GM21390 (cell line): Measurements from ENCODE around the gene TRIM60.
"Not testable (repeated sequence)": the region's sequence is repeated elsewhere in the genome, so short reads cannot be mapped to it uniquely, and the experiment has no call there.

Source experiments
- ATAC-seq: cut with Tn5 transposase; IDR thresholded peaks from one replicate; pipeline ENCODE4 v1.9.1; 2021; ENCODE audit not compliant: unreplicated experiment

Gene TRIM60

DNA sequence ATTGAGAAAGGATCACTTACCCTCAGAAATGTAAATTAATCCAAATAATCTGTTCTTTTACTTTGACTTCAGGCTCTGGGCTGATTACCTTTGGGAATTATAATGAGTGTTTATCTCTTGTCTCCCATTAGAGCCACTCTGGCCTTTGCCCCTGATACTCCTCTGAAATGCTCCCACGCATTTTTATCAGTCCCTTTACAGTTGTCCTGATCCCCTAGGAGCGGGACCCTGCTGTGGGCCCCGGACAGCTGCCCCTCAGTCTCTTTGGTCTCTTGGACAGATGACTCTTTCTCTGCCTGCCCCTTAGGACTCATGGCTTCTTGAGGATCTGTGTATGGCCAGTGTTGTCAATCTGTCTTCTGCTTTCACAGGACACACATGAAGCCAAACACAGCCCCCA, 20.8 kb downstream of the TRIM60 start:
- no peak for ATAC-seq

DNA sequence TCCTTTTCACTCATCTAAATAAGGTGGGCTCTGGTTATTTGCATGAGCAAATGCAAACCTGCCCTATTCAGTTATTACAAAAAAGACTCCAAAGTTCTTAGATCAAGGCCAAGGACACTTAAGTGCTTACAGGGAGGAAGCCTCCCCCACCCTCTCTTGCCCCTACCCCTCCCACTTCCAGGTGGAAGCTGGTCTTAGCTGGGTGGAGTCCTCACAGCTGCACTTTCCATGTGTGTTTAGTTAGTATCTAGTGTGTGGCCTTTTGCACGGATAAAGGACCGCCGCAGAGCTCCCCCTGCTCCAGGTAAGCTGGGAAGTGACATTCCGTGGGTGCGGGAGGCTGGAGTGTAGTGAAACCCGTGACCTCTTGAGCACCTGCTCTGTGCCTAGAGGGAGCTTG, 21.8 kb downstream of the TRIM60 start, which contains the start of gene TRIM75:
Gene TRIM75 (plus strand): TSS at position 222 of the 400 bp plus-strand sequence. CDS start 5,282 bp downstream, outside the sequence.
- no peak for ATAC-seq

DNA sequence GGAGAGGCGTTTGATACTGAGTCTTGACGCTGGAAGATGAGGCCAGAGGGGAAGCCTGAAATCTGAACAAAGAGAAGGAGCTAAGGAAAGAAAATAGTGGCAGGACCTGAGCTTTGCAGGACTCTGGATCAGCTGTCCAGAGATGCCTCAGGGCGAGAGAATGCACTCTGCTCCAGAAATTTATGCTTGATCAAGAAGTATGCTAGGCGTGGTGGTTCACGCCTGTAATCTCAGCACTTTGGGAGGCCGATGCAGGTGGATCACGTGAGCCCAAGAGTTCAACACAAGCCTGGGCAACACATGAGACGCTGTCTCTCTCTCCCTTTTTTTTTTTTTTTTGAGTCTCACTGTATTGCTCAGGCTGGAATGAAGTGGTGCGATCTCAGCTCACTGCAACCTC, 23.8 kb downstream of the TRIM60 start:
- ATAC-seq: no peak

DNA sequence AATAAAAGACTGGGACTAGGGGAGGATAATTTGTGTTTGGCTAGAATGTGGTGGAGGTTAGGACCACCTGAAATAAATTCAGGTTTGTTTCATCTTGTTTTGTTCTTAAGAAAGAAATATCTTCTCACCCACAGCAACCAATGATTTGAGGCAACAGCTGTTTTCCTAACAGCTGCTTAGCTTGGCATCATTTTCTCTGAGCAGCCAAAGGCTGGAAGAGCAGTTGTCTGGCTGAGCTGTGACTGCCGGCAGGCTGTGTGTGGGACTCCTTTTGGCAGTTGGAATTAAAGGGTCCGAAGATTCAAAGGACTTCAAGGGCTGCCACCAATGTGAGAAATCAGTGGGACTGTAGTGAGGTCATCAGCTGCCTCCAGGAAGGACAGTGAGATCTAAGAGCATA, 26.9 kb downstream of the TRIM60 start:
- ATAC-seq: no peak

DNA sequence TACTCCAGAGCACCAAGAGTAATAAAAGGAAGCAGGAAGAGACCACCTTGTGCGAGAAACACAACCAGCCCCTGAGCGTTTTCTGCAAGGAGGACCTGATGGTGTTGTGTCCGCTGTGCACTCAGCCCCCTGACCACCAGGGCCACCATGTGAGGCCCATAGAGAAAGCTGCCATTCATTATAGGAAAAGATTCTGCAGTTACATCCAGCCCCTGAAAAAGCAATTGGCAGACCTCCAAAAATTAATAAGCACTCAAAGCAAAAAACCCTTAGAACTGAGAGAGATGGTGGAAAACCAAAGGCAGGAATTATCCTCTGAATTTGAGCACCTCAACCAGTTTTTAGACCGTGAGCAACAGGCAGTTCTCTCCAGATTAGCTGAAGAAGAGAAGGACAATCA, 27.6 kb downstream of the TRIM60 start:
- no peak for ATAC-seq

DNA sequence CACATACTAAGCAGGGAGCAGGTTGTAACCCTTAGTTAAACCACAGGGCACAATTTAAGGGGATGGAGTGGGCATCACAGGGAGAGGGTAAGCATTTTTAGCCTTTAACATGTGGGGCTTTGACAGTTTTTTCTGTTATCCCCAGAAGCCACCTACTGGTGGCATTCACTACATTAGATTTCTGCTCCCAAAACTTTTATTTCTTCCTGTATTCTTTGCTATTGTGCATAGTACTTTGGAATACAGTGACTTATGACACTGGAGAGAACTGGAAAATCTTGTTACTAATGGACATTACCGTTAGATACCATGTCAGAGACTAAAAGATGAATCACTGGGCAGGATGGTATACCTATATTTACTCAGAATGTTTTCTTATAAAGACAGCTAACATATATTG, 29.1 kb downstream of the TRIM60 start:
- no peak for ATAC-seq

DNA sequence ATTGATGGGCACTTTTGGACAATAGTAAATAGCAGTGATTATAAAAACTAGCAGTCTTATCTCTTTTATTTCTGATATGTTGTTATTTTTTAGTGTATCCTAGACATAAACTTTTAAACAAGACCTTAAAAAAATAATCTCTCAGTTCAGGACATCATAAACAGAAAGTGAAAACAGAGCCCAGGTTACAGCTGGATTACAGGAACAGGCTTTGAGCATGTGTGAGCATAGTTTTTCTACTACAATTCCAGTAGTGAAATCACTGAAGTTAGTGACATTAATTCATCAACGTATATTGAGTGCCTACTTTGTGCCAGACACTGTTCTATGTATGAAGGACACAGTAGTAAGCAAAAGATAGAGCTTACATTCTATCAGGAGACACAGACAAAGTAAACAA, 38.8 kb downstream of the TRIM60 start:
- ATAC-seq: no peak

DNA sequence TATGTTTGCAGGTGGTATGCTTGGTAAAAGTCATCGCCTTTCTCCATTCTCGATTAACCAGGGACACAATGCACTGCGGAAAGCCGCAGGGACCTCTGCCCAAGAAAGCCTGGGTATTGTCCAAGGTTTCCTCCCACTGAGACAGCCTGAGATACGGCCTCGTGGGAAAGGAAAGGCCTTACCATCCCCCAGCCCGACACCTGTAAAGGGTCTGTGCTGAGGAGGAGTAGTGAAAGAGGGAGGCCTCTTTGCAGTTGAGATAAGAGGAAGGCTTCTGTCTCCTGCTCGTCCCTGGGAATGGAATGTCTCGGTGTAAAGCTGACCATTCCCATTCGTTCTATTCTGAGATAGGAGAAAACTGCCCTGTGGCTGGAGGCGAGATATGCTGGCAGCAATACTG, 41.5 kb downstream of the TRIM60 start:
- not testable (repeated sequence) for ATAC-seq

DNA sequence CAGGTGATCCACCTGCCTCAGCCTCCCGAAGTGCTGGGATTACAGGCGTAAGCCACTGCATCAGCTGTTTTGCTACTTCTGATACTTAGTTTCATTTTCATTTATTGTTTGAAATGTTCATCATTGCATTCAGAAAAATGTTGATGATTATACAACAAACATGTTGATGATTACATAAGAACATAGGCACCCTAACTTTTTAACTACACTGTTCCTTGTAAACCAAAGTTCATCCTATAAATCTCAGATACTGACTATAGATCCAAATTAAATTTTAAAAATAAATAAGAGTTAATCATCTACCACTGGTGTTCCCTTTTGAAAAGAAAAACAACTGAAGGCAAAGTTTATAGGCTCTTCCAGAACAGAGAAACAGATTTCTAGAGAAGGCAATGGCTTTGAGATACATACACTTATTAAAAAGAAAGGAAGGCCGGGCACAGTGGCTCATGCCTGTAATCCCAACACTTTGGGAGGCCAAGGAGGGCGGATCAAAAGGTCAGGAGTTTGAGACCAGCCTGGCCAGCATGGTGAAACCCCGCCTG, 45.3 kb downstream of the TRIM60 start:
- no peak for ATAC-seq

DNA sequence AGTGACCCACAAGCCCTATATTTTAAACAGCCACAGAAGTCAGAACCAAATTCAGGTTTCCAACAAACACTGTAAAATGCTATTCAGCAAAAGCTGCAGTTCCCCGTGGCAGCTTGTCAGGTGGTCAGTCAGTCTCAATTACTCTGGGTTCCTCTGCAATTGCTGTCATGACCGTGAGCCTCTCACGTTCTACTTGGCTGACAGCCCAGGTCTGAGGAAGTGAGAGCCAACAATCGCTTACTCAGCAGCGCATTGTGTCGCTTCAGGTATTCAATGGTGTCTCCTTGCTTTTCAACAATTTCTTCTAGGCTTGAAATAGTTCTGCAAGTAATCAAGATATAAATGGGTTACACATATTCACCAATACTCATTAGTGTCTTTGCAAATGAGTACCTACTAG, 47.7 kb downstream of the TRIM60 start:
- no peak for ATAC-seq

DNA sequence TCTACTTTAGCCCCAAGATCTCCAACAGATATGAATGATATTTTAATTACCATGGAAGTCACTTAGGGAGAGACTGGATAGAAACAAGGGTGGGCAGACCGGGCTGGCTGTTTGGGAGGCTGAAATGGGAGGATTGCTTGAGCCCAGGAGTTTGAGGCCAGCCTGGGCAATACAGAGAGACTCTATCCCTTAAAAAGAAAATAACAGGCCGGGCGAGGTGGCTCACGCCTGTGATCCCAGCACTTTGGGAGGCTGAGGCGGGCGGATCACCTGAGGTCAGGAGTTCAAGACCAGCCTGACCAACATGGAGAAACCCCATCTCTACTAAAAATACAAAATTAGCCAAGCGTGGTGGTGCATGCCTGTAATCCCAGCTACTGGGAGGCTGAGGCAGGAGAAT, 53.0 kb downstream of the TRIM60 start:
- not testable (repeated sequence) for ATAC-seq

DNA sequence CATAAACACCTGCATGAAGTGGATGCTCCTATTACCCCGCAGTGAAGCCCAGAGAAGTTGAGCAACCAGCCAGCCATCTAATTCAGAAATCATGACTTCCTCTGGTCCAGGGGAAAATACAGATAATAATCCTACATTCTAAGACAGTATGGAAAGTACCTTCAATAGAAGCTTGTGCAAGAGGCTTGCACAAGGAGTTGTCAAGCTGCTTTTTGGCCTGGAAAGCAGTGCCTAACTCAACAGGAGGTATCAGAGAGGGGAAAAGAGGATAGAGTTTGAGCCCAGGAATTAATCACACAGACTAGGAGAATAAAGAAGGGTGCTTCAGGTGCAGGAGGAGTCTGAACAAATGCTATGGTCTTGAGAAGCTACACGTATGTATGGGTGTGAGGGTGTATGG, 54.1 kb downstream of the TRIM60 start:
- ATAC-seq: no peak

DNA sequence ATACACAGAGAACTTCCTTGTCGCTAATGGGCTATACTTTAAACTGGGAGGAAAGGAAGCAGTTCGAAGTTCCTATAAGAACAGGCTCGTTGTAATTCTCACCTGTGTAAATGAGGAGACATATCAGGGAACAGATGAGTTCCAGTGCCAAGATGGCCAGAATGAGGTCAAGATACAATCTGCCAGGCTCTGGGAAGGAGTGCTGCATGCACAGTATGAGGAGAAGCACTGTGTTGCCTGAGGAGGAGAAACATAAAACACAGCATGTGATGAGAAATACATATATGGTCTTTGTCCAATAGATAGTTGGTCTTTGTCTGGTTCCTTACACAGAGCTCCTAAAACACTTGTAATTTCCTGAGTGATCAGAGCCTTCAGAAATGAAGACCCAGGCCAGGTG, 56.6 kb downstream of the TRIM60 start:
- ATAC-seq: no peak
